KOPT-K1 (cell line): ENCODE data around the gene NME1.

Source experiments
- H3K27ac ChIP-seq: fragments of 200-600 bp; sonication (generic); 2 replicates; pipeline ENCODE4 v1.5.1; 2016; ENCODE audit warnings: antibody characterized with exemption, mild to moderate bottlenecking, low read depth, low read length; ENCODE audit not compliant: poor library complexity, severe bottlenecking
- H3K36me3 ChIP-seq: fragments of 200-600 bp; sonication (generic); 2 replicates; pipeline ENCODE4 v1.5.1; 2017; ENCODE audit warnings: antibody characterized with exemption, mild to moderate bottlenecking, low read length, moderate library complexity; ENCODE audit not compliant: insufficient read depth
- H3K9me3 ChIP-seq: fragments of 200-600 bp; sonication (generic); 2 replicates; pipeline ENCODE4 v1.5.1; 2017; ENCODE audit warnings: antibody characterized with exemption, low read length, mild to moderate bottlenecking; ENCODE audit not compliant: insufficient read depth, poor library complexity, severe bottlenecking

Gene NME1

GRCh38 chr17:51128076-51128475 is 25.3 kb upstream of the NME1 start:
- Histone ChIP-seq H3K9me3 (no peaks in the 10 kb centered on the region), H3K36me3 (no peaks in the 10 kb centered on the region), H3K27ac (no peak overlapping the region)

GRCh38 chr17:51132964-51133319 is 20.4 kb upstream of the NME1 start:
- H3K27ac ChIP-seq: no peak overlapping the region
- H3K9me3 ChIP-seq: no peaks in the 10 kb centered on the region
- H3K36me3 ChIP-seq: no peaks in the 10 kb centered on the region

- H3K9me3 ChIP-seq: no peaks in the 10 kb centered on the region
- H3K27ac ChIP-seq: no peak overlapping the region
- H3K36me3 ChIP-seq: no peaks in the 10 kb centered on the region
Measured at GRCh38 chr17:51133365-51133764, 20.0 kb upstream of the NME1 start.

- no peaks in the 10 kb centered on the region for H3K36me3 ChIP-seq
- no peaks in the 10 kb centered on the region for H3K9me3 ChIP-seq
- no peak overlapping the region for H3K27ac ChIP-seq
Measured at GRCh38 chr17:51135956-51136355, 17.4 kb upstream of the NME1 start.

- Histone ChIP-seq H3K36me3 (no peaks in the 10 kb centered on the region), H3K9me3 (no peaks in the 10 kb centered on the region), H3K27ac (no peak overlapping the region)
Measured at GRCh38 chr17:51142597-51142996, 10.8 kb upstream of the NME1 start.

- H3K9me3 ChIP-seq: no peaks in the 10 kb centered on the region
- H3K36me3 ChIP-seq: no peaks in the 10 kb centered on the region
- H3K27ac ChIP-seq: no peak overlapping the region
Measured at GRCh38 chr17:51144266-51145022, 8.9 kb upstream of the NME1 start.

- H3K27ac ChIP-seq: no peak overlapping the region
- no peaks in the 10 kb centered on the region for H3K36me3 ChIP-seq
Measured at GRCh38 chr17:51147650-51148049, 5.7 kb upstream of the NME1 start.

GRCh38 chr17:51149163-51149562 is 4.2 kb upstream of the NME1 start:
- no peak overlapping the region for H3K27ac ChIP-seq
- H3K9me3 ChIP-seq: no peaks in the 10 kb centered on the region
- H3K36me3 ChIP-seq: no peaks in the 10 kb centered on the region

More at GRCh38 chr17:51147650-51148049, 5.7 kb upstream of the NME1 start:
- H3K9me3 ChIP-seq: no peaks in the 10 kb centered on the region

- Histone ChIP-seq H3K9me3 (no peaks in the 10 kb centered on the region), H3K36me3 (peaks cover 7% of the 10 kb centered on the region), H3K27ac (no peak overlapping the region)
Measured at GRCh38 chr17:51150932-51151331, 2.4 kb upstream of the NME1 start.

- H3K9me3 ChIP-seq: no peaks in the 10 kb centered on the region
- peak overlapping the region; percentile 73 for H3K27ac ChIP-seq
- H3K36me3 ChIP-seq: peaks cover 25% of the 10 kb centered on the region
Measured at GRCh38 chr17:51152766-51153209, 571 bp upstream of the NME1 start.

- Histone ChIP-seq H3K9me3 (no peaks in the 10 kb centered on the region), H3K36me3 (peaks cover 39% of the 10 kb centered on the region), H3K27ac (peak overlapping the region; percentile 73)
Measured at GRCh38 chr17:51154176-51154575, 817 bp downstream of the NME1 start.

GRCh38 chr17:51155416-51155815 is 2.1 kb downstream of the NME1 start:
- H3K9me3 ChIP-seq: no peaks in the 10 kb centered on the region
- peaks cover 51% of the 10 kb centered on the region for H3K36me3 ChIP-seq
- H3K27ac ChIP-seq: no peak overlapping the region

- peaks cover 83% of the 10 kb centered on the region for H3K36me3 ChIP-seq
- no peak overlapping the region for H3K27ac ChIP-seq
- no peaks in the 10 kb centered on the region for H3K9me3 ChIP-seq
Measured at GRCh38 chr17:51159604-51160003, 6.2 kb downstream of the NME1 start.

- no peak overlapping the region for H3K27ac ChIP-seq
- H3K36me3 ChIP-seq: peaks cover 71% of the 10 kb centered on the region
- no peaks in the 10 kb centered on the region for H3K9me3 ChIP-seq
Measured at GRCh38 chr17:51161541-51161940, 8.2 kb downstream of the NME1 start.

- Histone ChIP-seq H3K27ac (no peak overlapping the region), H3K9me3 (no peaks in the 10 kb centered on the region), H3K36me3 (peaks cover 61% of the 10 kb centered on the region)
Measured at GRCh38 chr17:51164911-51165679, 11.7 kb downstream of the NME1 start.
